K562 (cell line): ENCODE data around the gene DPYSL4. TPM values are rescaled to one million over a fixed set of nuclear protein-coding genes. Genes with fewer than 3 reads are reported as not detected.

ENCODE experiments used
- ATAC-seq: fragments of 200-7000 bp; cut with Tn5 transposase; 3 replicates; pipeline ENCODE4 v1.9.1; 2020; ENCODE audit warnings: moderate library complexity
- BruUV-seq: library from RNA; stranded (reverse); fragments of 400-500 nt; replicated peaks from 2 replicates; lab custom pipeline; 2021; lab: Mats Ljungman, UMichigan
- CTCF ChIA-PET: fragments of 300-600 bp; formaldehyde crosslinking; extraction: SDS; loops from one replicate; lab custom pipeline; 2021; ENCODE audit warnings: low intra/inter-chr PET ratio; lab: Yijun Ruan, JAX
- POLR2A ChIA-PET: fragments of 300-600, 350-650 bp; sonication (Branson Sonifier 250); formaldehyde crosslinking; extraction: SDS; loops from one replicate; lab custom pipeline; 2021; ENCODE audit warnings: antibody characterized with exemption, inconsistent platforms; lab: Yijun Ruan, JAX
- DNase-seq, 4 experiments: peaks; one replicate each; pipeline versions ENCODE4 v3.0.0 to v3.0.0-alpha.2; 2011 to 2018; ENCODE audit warnings: low spot score in 3 of 4, mixed read lengths in 3 of 4; ENCODE audit errors: extremely low read depth in 1 of 4
- FAIRE-seq: peaks from 2 replicates; lab custom pipeline; 2011; peaks lifted over from hg19 to GRCh38; lab: Jason Lieb, UNC
- H2AFZ ChIP-seq: 2 replicates; pipeline ENCODE4 v1.6.0; 2011; ENCODE audit warnings: low read depth, low read length, control low read depth, inconsistent platforms
- H3K27ac ChIP-seq: fragments of 200-600 bp; 3 replicates; pipeline ENCODE4 v1.8.0; 2011; ENCODE audit warnings: low read depth, mild to moderate bottlenecking, control low read depth, inconsistent platforms, low read length, moderate library complexity, mixed read lengths; ENCODE audit errors: extremely low read depth
- H3K27me3 ChIP-seq, 2 experiments: fragments of 300-600 bp in 1 of 2; 2 replicates in 1 of 2; 3 replicates in 1 of 2; pipeline versions ENCODE4 v1.6.0 to v1.8.0; 2011; ENCODE audit warnings: inconsistent platforms in 2 of 2, low read length in 2 of 2, mild to moderate bottlenecking in 1 of 2, mixed read lengths in 1 of 2, moderate library complexity in 1 of 2; ENCODE audit not compliant: control insufficient read depth in 2 of 2, insufficient read depth in 2 of 2
- H3K36me3 ChIP-seq: fragments of 300-600 bp; 3 replicates; pipeline ENCODE4 v1.8.0; 2011; ENCODE audit warnings: mild to moderate bottlenecking, low read length, inconsistent platforms; ENCODE audit not compliant: control insufficient read depth, insufficient read depth
- H3K4me1 ChIP-seq, 2 experiments: fragments of 200-600 bp in 1 of 2; replicated peaks in 1 of 2; 2 replicates in 1 of 2; 3 replicates in 1 of 2; pipeline versions ENCODE4 v1.5.1 to v1.8.0; 2011; ENCODE audit warnings: inconsistent platforms in 2 of 2, low read length in 2 of 2, mild to moderate bottlenecking in 1 of 2, mixed read lengths in 1 of 2, moderate library complexity in 1 of 2; ENCODE audit not compliant: control insufficient read depth in 2 of 2, insufficient read depth in 2 of 2
- H3K4me2 ChIP-seq: 2 replicates; pipeline ENCODE4 v1.6.1; 2011; ENCODE audit warnings: low read length, control low read depth, inconsistent platforms, mixed read lengths; ENCODE audit not compliant: insufficient read depth
- H3K4me3 ChIP-seq: fragments of 200-600 bp; sonication (generic), shearing (Covaris generic); 2 replicates; pipeline ENCODE4 v1.5.1; 2016; ENCODE audit warnings: control low read depth, inconsistent platforms
- H3K79me2 ChIP-seq: fragments of 200-600 bp; 3 replicates; pipeline ENCODE4 v1.8.0; 2011; ENCODE audit warnings: low read length, inconsistent platforms; ENCODE audit not compliant: control insufficient read depth, insufficient read depth
- H3K9ac ChIP-seq, 2 experiments: 2 replicates each; pipeline versions ENCODE4 v1.6.0 to v1.6.1; 2011; ENCODE audit warnings: low read depth in 2 of 2, low read length in 2 of 2, control low read depth in 1 of 2, inconsistent platforms in 1 of 2, mild to moderate bottlenecking in 1 of 2, mixed read lengths in 1 of 2; ENCODE audit not compliant: insufficient read depth in 1 of 2
- H3K9me1 ChIP-seq: one replicate; pipeline ENCODE4 v1.6.0; 2011; ENCODE audit warnings: inconsistent platforms, mild to moderate bottlenecking, low read length, moderate library complexity; ENCODE audit not compliant: control insufficient read depth, insufficient read depth
- H3K9me3 ChIP-seq: replicated peaks from 2 replicates; pipeline ENCODE4 v1.5.1; 2011; ENCODE audit warnings: low read depth, low read length, inconsistent platforms; ENCODE audit not compliant: control insufficient read depth, insufficient read depth
- H4K20me1 ChIP-seq: replicated peaks from 2 replicates; pipeline ENCODE4 v1.6.1; 2011; ENCODE audit warnings: low read length, inconsistent platforms, mixed read lengths; ENCODE audit not compliant: control insufficient read depth, insufficient read depth
- CCAR2 ChIP-seq: fragments of 200-400 bp; formaldehyde crosslinking; IDR thresholded peaks from 2 replicates; pipeline ENCODE4 v1.6.1; 2017; ENCODE audit warnings: mild to moderate bottlenecking, low read depth, low read length
- PCBP1 ChIP-seq: fragments of 200-400 bp; formaldehyde crosslinking; IDR thresholded peaks from 2 replicates; pipeline ENCODE4 v1.6.1; 2018; ENCODE audit warnings: mild to moderate bottlenecking, low read depth, low read length; ENCODE audit not compliant: poor library complexity, severe bottlenecking
- SIRT6 ChIP-seq: IDR thresholded peaks from one replicate; pipeline ENCODE4 v1.6.1; 2012; ENCODE audit warnings: low read depth, mild to moderate bottlenecking, control low read depth, inconsistent platforms, low read length, moderate library complexity
- WGBS: fragments of 100-300 bp; shearing (Covaris generic); methylation state at CpG from one replicate; pipeline ENCODE4 v1.1.6; 2016; ENCODE audit warnings: low coverage, mixed read lengths; ENCODE audit not compliant: insufficient coverage; ENCODE audit errors: missing lambda C conversion rate; 5-methylcytosine and 5-hydroxymethylcytosine counted together
- in situ Hi-C: fragments of 300-500 bp; cut with MboI; formaldehyde crosslinking; loops from 4 replicates; pipeline ENCODE4 v1.15.0; 2018; ENCODE audit warnings: inconsistent platforms, mixed read lengths
- intact Hi-C: fragments of 100-400 bp; cut with micrococcal nuclease; formaldehyde crosslinking; loops from 2 replicates; pipeline ENCODE4 v1.14.2; 2022
- polyA plus RNA-seq, 8 experiments: library from polyadenylated mRNA; depleted of rRNA in 4 of 8; stranded (reverse) in 5 of 8; unstranded in 3 of 8; fragments of >200 nt; fragmentation: Nextera tagmentation in 2 of 8; fragmentation: Illumina TruSeq in 1 of 8; extraction: Ambion mirVana in 2 of 8; extraction: Trizol in 1 of 8; gene quantifications; 2 replicates each; pipeline versions ENCODE4 v1.2.1 to v1.2.3, GENCODE V29; 2011 to 2014; ENCODE audit warnings: inconsistent platforms in 1 of 8, missing spikeins in 1 of 8
- total RNA-seq, 7 experiments: library from RNA; depleted of rRNA in 6 of 7; stranded (reverse); fragments of >200 nt in 6 of 7; fragmentation: Illumina TruSeq in 2 of 7; extraction: Trizol in 2 of 7; gene quantifications; 2 replicates each; pipeline versions ENCODE4 v1.2.1 to v1.2.3, GENCODE V29; 2011 to 2021; ENCODE audit warnings: low replicate concordance in 1 of 7
- TF ChIP-seq, protein P1 (sequence below): fragments of 250-450 bp; sonication (Bioruptor Pico); IDR thresholded peaks from 2 replicates; pipeline ENCODE4 v1.4.0; 2020; ENCODE audit warnings: mild to moderate bottlenecking, moderate library complexity

DPYSL4 gene
- total and polyA plus RNA-seq, 9 of the 15 experiments (the other 6 are each of a cell fraction or from before 2014, with no cell fraction given) = 0.03 TPM; not detected in 8

DNA sequence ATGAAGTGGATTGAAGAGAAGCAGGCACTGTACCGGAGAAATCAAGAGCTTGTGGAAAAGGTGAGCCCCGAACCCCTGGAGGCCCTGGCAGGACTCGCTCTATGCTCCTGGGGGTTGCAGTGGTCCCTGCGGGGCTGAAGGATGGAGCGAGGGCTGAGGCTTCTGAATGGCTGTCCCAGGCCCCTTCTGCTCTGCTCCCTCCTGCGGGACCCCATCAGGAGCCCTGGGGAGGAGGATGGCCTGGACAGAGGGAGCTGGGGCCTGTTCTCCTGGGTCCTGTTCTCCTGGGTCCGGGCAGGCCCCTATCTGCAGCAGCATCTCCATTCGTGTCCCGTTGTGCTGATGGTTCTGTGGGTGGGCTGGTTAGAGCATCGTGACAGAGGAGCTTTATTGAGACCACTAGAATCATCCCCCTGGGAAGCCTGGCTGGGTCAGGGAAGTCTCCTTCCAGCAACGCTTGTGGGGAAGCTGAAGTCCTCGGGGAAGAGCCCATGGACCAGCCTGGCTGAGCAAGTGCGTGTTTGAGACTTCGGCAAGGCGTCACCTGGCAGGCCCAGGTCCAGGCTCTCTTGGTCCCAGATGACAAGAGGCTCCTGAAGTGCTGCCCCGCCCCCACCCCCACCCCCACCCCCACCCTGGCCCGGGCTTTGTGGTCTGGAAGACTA is 41.1 kb upstream of the DPYSL4 start:
- Histone ChIP-seq H3K27ac (no peak overlapping the region), H4K20me1 (no peaks in the 10 kb centered on the region), H3K4me1 (peaks cover 0 to 5% of the 10 kb centered on the region in 2 experiments; a peak in 2 of 5 replicates), H3K9me1 (no peaks in the 10 kb centered on the region), H3K4me3 (no peak overlapping the region), H2AFZ (no peak overlapping the region), H3K79me2 (no peaks in the 10 kb centered on the region), H3K9me3 (no peaks in the 10 kb centered on the region), H3K4me2 (no peak overlapping the region), H3K36me3 (no peaks in the 10 kb centered on the region), H3K9ac (no peak overlapping the region), H3K27me3 (peaks cover 0 to 43% of the 10 kb centered on the region in 2 experiments; a peak in 3 of 5 replicates)
- DNase-seq (no peak), FAIRE-seq (no peak), ATAC-seq (no peak)
- CTCF ChIA-PET = no interaction called here
- intact Hi-C loops = no loop called here
- POLR2A ChIA-PET = interaction anchor here (0.7 kb wide), 1 partner anchor 141 kb away, joined by 3 read pairs; no protein-coding TSS in a partner anchor
- WGBS = 4% methylated on average over 13 of the region's 17 CpGs
- in situ Hi-C loops = no loop called here
- no TSS peak for BruUV-seq
- TF ChIP-seq CCAR2 (no peak), PCBP1 (no peak), SIRT6 (no peak)
- TF ChIP-seq, protein P1, sequence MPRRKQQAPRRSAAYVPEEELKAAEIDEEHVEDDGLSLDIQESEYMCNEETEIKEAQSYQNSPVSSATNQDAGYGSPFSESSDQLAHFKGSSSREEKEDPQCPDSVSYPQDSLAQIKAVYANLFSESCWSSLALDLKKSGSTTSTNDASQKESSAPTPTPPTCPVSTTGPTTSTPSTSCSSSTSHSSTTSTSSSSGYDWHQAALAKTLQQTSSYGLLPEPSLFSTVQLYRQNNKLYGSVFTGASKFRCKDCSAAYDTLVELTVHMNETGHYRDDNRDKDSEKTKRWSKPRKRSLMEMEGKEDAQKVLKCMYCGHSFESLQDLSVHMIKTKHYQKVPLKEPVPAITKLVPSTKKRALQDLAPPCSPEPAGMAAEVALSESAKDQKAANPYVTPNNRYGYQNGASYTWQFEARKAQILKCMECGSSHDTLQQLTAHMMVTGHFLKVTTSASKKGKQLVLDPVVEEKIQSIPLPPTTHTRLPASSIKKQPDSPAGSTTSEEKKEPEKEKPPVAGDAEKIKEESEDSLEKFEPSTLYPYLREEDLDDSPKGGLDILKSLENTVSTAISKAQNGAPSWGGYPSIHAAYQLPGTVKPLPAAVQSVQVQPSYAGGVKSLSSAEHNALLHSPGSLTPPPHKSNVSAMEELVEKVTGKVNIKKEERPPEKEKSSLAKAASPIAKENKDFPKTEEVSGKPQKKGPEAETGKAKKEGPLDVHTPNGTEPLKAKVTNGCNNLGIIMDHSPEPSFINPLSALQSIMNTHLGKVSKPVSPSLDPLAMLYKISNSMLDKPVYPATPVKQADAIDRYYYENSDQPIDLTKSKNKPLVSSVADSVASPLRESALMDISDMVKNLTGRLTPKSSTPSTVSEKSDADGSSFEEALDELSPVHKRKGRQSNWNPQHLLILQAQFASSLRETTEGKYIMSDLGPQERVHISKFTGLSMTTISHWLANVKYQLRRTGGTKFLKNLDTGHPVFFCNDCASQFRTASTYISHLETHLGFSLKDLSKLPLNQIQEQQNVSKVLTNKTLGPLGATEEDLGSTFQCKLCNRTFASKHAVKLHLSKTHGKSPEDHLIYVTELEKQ (CRISPR knock-in tag) = no peak
